Neutrophil (primary cell): ENCODE results near the gene DPPA5.

ENCODE experiments used
- H3K27ac ChIP-seq: fragments of 200-600 bp; sonication (generic); 2 replicates; pipeline ENCODE4 v1.5.1; 2016; ENCODE audit warnings: mild to moderate bottlenecking, moderate library complexity
- H3K27me3 ChIP-seq: fragments of 200-600 bp; sonication (generic); 2 replicates; pipeline ENCODE4 v1.6.0; 2016; ENCODE audit warnings: mild to moderate bottlenecking
- H3K36me3 ChIP-seq: fragments of 200-600 bp; sonication (generic); 2 replicates; pipeline ENCODE4 v1.5.1; 2017
- H3K4me1 ChIP-seq, 2 experiments: fragments of 200-600 bp in 1 of 2; sonication (generic) in 1 of 2; 1 replicate in 1 of 2; 2 replicates in 1 of 2; pipeline versions ENCODE4 v1.5.1 to v1.6.1; 2013 to 2016; ENCODE audit warnings: low read depth in 1 of 2, low read length in 1 of 2, mild to moderate bottlenecking in 1 of 2, moderate library complexity in 1 of 2; ENCODE audit not compliant: control insufficient read depth in 1 of 2, insufficient read depth in 1 of 2
- H3K4me3 ChIP-seq, 2 experiments: fragments of 200-600 bp in 1 of 2; sonication (generic) in 1 of 2; 1 replicate in 1 of 2; 2 replicates in 1 of 2; pipeline ENCODE4 v1.5.1; 2013 to 2016; ENCODE audit warnings: low read depth in 1 of 2, low read length in 1 of 2, mild to moderate bottlenecking in 1 of 2, moderate library complexity in 1 of 2
- H3K9me3 ChIP-seq: fragments of 200-600 bp; sonication (generic); 2 replicates; pipeline ENCODE4 v1.5.1; 2016
- TF ChIP-seq, protein P1 (sequence below): fragments of 200-600 bp; sonication (generic); IDR thresholded peaks from 2 replicates; pipeline ENCODE4 v1.5.1; 2016; ENCODE audit warnings: antibody characterized with exemption

DPPA5 gene

DNA sequence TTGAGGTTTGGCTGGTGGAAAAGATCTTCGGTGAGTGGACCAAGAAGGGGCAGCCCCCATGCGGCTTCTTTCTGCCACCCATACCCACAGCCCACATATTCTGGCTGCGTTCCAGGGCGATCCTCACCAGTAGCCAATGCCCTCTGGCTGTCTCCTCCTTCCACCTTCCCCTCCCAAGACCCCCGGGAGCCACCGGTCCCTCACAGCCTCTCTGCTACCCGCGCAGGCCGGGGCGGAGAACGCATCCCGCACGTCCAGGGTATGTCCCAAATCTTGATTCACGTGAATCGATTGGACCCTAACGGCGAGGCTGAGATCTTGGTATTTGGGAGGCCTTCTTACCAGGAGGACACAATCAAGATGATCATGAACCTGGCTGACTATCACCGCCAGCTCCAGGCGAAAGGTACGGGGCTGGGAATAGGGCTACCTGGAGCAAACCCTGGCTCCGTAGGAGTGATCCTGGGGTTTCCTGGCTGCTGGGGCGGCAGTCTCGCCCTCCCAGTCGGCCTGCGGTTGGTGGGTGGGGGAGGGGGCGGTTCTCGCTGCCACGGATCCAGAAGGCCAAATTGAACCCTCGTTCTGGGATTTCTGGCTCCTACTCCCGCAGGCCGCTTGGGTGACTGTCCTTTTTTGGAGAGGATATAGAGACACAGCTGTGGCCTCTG lies 8.9 kb upstream of the DPPA5 start:
- Histone ChIP-seq H3K27ac (no peak overlapping the region), H3K27me3 (no peaks in the 10 kb centered on the region), H3K4me1 (no peaks in the 10 kb centered on the region), H3K36me3 (no peaks in the 10 kb centered on the region), H3K4me3 (no peak overlapping the region), H3K9me3 (no peaks in the 10 kb centered on the region)
- TF ChIP-seq, protein P1, sequence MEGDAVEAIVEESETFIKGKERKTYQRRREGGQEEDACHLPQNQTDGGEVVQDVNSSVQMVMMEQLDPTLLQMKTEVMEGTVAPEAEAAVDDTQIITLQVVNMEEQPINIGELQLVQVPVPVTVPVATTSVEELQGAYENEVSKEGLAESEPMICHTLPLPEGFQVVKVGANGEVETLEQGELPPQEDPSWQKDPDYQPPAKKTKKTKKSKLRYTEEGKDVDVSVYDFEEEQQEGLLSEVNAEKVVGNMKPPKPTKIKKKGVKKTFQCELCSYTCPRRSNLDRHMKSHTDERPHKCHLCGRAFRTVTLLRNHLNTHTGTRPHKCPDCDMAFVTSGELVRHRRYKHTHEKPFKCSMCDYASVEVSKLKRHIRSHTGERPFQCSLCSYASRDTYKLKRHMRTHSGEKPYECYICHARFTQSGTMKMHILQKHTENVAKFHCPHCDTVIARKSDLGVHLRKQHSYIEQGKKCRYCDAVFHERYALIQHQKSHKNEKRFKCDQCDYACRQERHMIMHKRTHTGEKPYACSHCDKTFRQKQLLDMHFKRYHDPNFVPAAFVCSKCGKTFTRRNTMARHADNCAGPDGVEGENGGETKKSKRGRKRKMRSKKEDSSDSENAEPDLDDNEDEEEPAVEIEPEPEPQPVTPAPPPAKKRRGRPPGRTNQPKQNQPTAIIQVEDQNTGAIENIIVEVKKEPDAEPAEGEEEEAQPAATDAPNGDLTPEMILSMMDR, result no peak

DNA sequence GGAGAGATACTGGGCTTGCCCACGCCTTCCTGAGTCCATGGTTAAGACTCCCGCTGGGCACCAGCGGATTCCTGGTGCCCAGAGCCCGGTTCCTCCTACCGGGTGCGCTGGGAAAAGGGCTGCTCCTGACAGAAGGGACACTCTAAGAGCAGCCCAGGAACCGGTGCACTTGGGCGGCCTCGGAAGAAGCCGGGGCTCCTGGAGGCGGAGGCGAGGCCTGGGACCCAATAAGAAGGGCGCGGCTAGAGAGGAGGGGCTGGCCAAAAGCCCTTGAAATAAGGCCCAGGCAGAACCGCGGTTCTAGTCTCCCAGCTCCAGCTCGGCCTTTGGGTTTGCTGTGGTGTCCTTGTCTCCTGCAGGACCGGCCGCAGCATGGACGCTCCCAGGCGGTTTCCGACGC lies 8.3 kb upstream of the DPPA5 start, which contains the start of gene KHDC3L:
Gene KHDC3L (plus strand): TSS at position 301 of the 400 bp plus-strand sequence. CDS start 72 bp downstream, at position 373.
- H3K4me3 ChIP-seq, result no peak within 1 kb of the TSS
- no peaks in the 10 kb centered on the region for H3K36me3 ChIP-seq
- H3K27me3 ChIP-seq, result no peaks in the 10 kb centered on the region
- no peaks in the 10 kb centered on the region for H3K9me3 ChIP-seq
- TF ChIP-seq, protein P1, result no peak
- no peak within 1 kb of the TSS for H3K27ac ChIP-seq
- H3K4me1 ChIP-seq, result no peaks in the 10 kb centered on the region

DNA sequence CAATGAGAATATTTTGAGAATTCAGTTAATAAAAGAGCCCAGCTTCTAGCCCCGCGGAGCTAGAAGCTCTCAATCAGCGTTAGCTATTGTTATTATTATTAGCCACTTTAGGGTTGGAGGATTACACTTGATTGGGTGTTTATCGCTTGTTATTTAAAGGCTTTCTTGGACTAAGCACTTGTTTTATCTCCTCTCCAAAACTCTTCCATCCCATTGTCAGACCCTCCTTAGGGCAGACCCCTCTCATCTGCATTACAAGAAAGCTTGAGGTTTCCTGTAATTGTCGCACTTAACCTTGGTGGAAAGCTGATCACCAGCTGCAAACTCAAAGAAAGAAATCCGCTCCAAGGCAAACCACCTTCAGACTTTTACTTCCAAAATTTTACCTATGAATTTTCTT lies 4.8 kb downstream of the DPPA5 start:
- Histone ChIP-seq H3K4me1 (no peaks in the 10 kb centered on the region), H3K36me3 (no peaks in the 10 kb centered on the region), H3K4me3 (no peak overlapping the region), H3K27ac (no peak overlapping the region), H3K27me3 (peaks cover 62% of the 10 kb centered on the region), H3K9me3 (no peaks in the 10 kb centered on the region)
- TF ChIP-seq, protein P1, result no peak

DNA sequence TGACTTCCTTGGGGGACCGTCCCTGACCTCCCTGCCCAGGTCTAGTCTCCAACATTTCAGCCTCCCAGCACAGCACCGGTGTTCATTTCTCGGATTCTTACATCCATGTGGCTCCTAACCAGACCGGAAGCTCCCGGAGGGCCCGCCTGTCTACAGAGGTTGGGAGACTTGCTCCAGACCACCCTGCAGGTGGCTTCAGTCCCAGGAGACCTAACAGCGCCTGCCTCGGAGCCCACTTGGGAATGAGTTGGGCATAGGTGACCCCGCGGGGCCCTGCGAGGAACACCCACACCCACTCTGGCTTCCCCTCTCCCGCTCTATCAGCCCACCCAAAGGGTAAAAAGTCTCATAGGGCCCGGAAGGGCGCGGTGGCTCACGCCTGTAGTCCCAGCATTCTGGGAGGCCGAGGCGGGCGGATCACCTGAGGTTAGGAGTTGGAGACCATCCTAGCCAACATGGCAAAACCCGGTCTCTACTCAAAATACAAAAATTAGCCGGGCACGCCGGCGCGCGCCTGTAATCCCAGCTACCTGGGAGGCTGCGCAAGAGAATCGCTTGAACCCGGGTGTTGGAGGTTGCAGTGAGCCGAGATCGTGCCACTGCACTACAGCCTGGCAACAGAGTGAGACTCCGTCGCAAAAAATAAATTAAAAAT lies 5.4 kb downstream of the DPPA5 start:
- H3K4me3 ChIP-seq, result no peak overlapping the region
- peaks cover 62% of the 10 kb centered on the region for H3K27me3 ChIP-seq
- H3K27ac ChIP-seq, result no peak overlapping the region
- H3K9me3 ChIP-seq, result no peaks in the 10 kb centered on the region
- TF ChIP-seq, protein P1, result no peak
- H3K36me3 ChIP-seq, result no peaks in the 10 kb centered on the region
- no peaks in the 10 kb centered on the region for H3K4me1 ChIP-seq

DNA sequence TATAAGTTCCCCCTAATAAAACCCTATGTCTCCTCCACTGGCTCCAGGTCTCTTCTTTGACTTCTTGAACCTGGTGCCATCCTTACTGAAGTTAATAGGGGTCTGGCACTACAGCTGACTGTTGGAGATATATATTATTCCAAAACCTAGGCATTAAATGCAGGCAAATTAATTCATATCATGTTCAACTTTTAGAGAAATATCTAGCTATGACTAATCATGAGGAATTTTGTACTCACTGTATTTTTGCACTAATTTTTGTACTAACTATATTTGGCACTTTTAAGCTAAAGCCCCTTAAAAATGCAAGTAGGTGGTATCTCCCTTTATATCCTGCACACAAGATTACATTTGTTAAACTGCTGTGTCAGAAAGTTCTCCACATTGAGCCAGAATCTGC lies 10.9 kb downstream of the DPPA5 start:
- H3K36me3 ChIP-seq, result no peaks in the 10 kb centered on the region
- TF ChIP-seq, protein P1, result no peak

More for the DNA sequence above, 10.9 kb downstream of the DPPA5 start:
- peaks cover 21% of the 10 kb centered on the region for H3K27me3 ChIP-seq
- H3K9me3 ChIP-seq, result no peaks in the 10 kb centered on the region
- no peak overlapping the region for H3K4me3 ChIP-seq
- no peak overlapping the region for H3K27ac ChIP-seq
- no peaks in the 10 kb centered on the region for H3K4me1 ChIP-seq
